Fibroblast of pulmonary artery (primary cell): ENCODE data around the gene KLHL12.

ENCODE experiments used
- DNase-seq: peaks from one replicate; pipeline ENCODE4 v3.0.0-alpha.2; 2010; ENCODE audit warnings: low read depth
- H3K4me3 ChIP-seq: replicated peaks from 2 replicates; pipeline ENCODE4 v1.5.1; 2011; ENCODE audit warnings: low read depth, mild to moderate bottlenecking, control low read depth, low read length, moderate library complexity
- CTCF ChIP-seq: IDR thresholded peaks from 2 replicates; pipeline ENCODE4 v1.5.1; 2011; ENCODE audit warnings: mild to moderate bottlenecking, control low read depth, low read length, inconsistent platforms; ENCODE audit errors: missing control alignments

KLHL12 gene

GRCh38 chr1:202958544-202959275 lies 31.7 kb upstream of the KLHL12 start:
- no peak for TF ChIP-seq CTCF
- peak overlapping the region; percentile 82 for H3K4me3 ChIP-seq
- DNase-seq: no peak

- DNase-seq: peak; percentile 83
- H3K4me3 ChIP-seq: peak within 1 kb of the TSS; percentile 82
- TF ChIP-seq CTCF: no peak
These were observed 30.9 kb upstream of the KLHL12 start, which contains the start of gene ADIPOR1 for GRCh38 chr1:202957733-202958543. TSS of gene ADIPOR1 (minus strand) at chr1:202958312. CDS start at chr1:202951070, 7,242 bp downstream.

- DNase-seq: no peak
- no peak for TF ChIP-seq CTCF
- H3K4me3 ChIP-seq: peak overlapping the region; percentile 82
These were observed 29.9 kb upstream of the KLHL12 start for GRCh38 chr1:202956969-202957368.

GRCh38 chr1:202954057-202954745 lies 27.2 kb upstream of the KLHL12 start:
- no peak overlapping the region for H3K4me3 ChIP-seq
- TF ChIP-seq CTCF: no peak
- DNase-seq: no peak

GRCh38 chr1:202953392-202953791 lies 26.4 kb upstream of the KLHL12 start:
- no peak for TF ChIP-seq CTCF
- no peak for DNase-seq

GRCh38 chr1:202952818-202953217 lies 25.8 kb upstream of the KLHL12 start:
- no peak overlapping the region for H3K4me3 ChIP-seq
- TF ChIP-seq CTCF: no peak

More at GRCh38 chr1:202953392-202953791, 26.4 kb upstream of the KLHL12 start:
- no peak overlapping the region for H3K4me3 ChIP-seq

More at GRCh38 chr1:202952818-202953217, 25.8 kb upstream of the KLHL12 start:
- peak; percentile 95 for DNase-seq
